ENCODE results near the gene OSM.

DNA sequence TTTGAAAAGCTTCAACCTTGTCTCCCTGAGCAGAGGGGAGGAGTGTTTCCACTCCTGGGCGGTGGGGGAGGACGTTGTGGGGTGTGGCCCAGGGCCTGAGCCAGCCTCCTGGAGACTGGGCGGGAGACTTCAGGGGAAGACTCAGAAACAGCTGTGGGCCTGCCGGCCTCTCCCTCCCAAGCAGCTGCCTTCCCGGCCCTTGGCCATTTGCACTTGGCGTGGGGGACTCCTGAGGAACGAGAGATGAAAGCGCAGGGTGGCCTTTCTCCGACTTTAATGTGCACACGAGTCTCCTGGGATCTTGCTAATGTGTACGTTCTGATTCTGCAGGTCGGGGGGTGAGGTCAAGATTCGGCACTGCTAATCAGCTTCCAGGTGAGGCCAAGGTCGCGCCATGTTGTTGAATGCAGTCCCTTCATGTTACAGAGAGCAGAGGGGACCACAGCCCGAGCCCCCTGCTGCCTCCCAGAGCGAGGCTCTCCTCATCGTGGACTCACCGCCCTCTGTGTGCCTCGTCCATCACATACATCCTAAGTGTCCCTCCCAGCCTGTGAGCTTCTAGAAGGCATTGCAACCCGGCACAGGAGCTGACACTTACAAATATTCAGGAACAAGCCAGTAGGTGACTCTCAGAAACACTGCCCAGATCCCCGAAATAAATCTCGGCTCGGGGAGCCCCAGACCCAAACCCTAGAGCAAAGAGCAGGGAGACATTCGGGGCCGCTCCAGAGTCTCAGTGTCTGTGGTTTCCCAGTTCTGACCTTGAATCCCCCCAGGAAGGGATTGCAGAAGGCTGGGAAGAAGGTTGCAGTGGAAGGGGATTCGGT is 27.8 kb downstream of the OSM start:
- TF ChIP-seq CTCF (IDR thresholded peaks at IDR 0.05 in 2 of 3, conservative IDR thresholded peaks at IDR 0.05 in 1 of 3; ENCODE audit: borderline replicate concordance in 1 of 3, insufficient read depth in 1 of 3, low read depth in 2 of 3, low read length in 2 of 3) (no peak), RAD21 (IDR thresholded peaks at IDR 0.05; ENCODE audit: low read depth) (no peak), POLR2AphosphoS5 (IDR thresholded peaks at IDR 0.05; ENCODE audit: low read depth, low read length) (0 out of 2 replicates have a peak, but pooled peaks have one; percentile 16)
- TF ChIP-seq, protein P1, sequence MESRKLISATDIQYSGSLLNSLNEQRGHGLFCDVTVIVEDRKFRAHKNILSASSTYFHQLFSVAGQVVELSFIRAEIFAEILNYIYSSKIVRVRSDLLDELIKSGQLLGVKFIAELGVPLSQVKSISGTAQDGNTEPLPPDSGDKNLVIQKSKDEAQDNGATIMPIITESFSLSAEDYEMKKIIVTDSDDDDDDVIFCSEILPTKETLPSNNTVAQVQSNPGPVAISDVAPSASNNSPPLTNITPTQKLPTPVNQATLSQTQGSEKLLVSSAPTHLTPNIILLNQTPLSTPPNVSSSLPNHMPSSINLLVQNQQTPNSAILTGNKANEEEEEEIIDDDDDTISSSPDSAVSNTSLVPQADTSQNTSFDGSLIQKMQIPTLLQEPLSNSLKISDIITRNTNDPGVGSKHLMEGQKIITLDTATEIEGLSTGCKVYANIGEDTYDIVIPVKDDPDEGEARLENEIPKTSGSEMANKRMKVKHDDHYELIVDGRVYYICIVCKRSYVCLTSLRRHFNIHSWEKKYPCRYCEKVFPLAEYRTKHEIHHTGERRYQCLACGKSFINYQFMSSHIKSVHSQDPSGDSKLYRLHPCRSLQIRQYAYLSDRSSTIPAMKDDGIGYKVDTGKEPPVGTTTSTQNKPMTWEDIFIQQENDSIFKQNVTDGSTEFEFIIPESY (IDR thresholded peaks at IDR 0.05; ENCODE audit: extremely low read depth, insufficient replicate concordance, low read length), result no peak

Data from HCT116 (cell line).